A549 treated with DMSO at 1 μM for 4 hours (cell line): ENCODE measurements around the gene RAB1B. TPM values are rescaled to one million over a fixed set of nuclear protein-coding genes. Genes with fewer than 3 reads are reported as not detected.

ENCODE experiments used
- total RNA-seq: library from RNA; stranded (reverse); fragments of 200-300 nt; extraction: Qiagen RNA extraction; gene quantifications from 5 replicates; pipeline ENCODE4 v1.2.3, GENCODE V29; 2022; ENCODE audit warnings: low read depth

The RAB1B gene
- 132 to 155 TPM (median 139 TPM) in 5 replicates for total RNA-seq

DNA sequence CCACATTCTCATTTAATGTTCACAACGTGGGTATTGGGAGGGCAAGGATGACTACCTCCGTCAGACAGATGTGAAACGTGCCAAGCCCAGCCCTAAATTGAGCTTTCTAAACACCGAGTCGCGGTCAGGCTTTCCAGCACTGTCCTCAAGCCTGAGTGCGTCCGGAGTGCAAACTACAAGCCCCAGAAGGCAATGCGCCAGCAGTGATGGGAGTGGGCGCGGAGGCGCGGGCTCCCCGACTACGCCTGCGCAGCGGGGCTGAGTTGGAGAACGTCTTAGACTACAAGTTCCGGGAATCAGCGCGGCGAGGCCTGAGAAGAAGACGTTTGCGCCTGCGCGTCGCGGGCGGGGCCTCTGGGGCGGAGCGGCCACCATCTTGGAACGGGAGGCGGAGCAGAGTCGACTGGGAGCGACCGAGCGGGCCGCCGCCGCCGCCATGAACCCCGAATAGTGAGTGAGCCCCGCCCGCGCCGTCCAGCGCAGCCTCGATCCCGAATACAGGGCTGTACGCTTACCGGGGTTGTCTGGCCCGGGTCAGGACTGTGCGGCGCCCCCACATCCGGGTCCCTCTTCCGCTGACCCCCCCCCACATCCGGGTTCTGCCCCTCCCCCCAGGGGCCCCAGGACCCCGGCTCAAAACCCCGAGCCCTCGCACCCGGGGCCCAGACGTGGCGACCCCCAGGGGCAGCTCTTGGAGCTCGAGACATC, at the start of gene RAB1B:
TSS of gene RAB1B (plus strand) at position 396 of the 708 bp plus-strand sequence. CDS start at position 437, 41 bp downstream.

DNA sequence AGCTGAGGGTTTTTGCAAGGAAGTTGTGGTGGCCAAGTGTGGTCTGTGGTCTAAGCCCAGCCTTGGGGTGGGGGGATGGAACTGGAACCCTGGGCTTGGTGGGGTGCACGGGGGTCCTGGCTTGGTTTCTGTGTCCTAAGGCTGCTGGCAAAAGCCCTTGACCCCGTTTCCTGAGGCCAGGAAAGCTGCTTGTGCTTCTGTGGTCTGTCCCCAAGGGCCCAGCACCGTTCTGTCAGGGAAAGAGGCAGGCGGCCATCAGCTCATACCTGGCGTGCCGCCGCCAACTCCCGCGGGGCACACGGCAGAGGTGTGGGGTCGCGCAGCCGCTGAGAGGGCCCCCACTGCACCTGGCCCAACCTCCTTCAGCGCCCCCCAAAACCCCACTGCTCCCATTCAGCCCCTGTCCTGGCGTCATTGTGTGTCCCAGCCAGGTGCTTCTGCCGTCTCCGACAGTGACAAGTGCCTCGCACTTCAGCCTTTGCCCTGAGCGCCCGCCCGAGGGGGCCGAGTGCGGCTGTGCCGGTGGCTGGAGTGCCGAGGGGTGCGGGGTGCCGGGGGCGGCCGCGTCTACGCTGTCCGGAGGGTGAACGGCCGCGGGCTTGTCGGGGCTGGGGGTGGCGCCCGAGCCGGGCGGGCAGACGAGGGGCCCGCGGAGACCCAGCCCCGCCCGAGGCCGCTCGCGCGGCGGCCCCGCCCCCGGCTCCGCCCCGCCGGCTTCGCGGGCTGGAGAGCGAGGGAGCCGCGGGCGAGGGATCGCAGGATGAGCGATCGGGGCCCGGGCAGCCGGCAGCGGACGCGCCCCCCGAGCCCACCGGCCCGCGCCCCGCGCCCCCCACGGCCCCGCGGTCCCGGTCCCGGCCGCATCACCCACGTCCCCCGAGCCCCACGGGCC, 9.3 kb downstream of the RAB1B start, which contains the start of gene CNIH2:
TSS of gene CNIH2 (plus strand) at position 705 of the 892 bp plus-strand sequence. CDS start 282 bp downstream, outside the sequence.

DNA sequence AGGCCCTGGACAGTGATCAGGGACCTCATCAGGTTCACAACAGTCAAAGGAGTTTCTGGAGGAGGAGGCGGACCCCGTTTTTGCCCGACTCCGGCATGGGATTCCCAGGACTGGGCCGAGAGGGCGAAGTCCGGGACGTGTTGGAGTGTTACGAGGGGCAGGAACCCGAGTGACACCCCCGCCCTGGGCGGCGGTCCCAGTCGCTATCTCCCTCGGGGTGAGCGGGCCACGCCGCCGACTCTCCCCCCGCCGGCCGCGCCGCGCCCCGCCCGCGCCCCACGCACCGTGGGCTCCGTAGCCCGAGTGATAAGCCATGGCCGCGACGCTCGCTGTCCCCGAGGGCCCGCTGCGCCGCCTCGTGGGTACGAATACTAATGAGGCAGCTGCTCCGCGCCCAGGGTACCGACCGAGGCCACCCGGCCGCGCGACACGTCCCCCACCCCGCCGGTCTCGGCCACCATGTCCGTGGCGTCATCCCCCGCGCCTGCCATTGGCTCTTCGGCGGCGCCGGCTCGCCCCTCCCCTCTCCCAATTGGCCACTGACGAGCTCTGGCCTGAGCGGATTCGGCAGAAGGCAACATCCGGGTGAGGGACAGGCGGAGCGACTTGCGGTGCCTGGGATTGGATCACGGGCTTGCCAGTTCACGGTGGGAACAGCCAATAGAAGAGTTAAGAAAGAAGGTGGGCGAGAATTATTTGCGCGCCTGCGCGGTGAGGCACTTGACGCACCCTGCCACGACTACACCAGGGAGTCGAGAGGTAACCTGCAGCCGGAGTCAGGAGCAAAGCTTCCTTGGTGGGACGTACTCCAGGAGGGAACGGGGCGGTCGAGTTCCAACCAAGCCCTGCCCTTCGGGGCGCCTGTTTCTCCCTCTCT, 20.5 kb downstream of the RAB1B start, which contains the start of gene YIF1A:
TSS of gene YIF1A (minus strand) at position 473 of the 877 bp plus-strand sequence. CDS start at position 315, 158 bp downstream.

DNA sequence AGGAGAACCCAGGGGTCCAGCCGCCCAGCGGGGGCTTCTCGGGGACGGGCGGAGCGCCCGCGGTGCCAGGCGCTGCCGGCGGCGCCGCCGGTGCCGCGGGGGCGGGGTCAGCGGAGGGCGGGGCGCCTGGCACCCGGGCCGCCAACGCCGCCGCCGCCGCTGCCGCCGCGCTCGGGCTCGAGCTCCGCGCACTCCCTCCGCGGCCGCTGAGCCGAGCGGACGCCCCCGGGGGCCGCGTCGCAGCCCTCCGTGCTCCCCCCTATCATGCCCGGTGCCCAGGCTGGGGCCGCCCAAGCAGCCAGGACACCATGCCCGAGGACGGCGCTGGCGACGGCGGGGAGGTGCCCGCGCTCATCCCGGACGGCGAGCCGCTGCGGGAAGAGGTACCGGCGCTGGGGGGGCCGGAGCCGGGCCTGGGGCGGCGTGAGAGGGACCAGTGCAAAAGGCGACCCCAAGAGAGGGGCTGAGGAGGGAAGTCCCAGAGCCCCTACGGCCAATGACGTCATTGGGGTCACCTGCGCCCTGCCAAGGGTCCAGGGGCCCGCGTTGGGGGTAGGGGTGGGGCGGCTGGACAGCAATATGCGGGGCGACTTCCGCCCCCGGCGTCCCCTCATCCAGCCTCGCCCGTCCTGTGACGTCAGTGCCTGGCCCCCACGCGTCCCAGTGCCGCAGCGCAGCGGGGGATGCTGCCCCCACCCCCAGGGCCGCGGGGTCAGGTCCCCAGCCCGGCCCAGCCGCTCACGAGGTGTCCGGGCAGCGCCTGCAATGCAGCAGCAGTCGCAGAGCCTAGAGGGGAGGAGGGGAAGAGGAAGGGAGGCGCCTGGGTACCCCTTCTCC, 23.5 kb downstream of the RAB1B start, which contains the start of gene TMEM151A:
TSS of gene TMEM151A (plus strand) at position 189 of the 837 bp plus-strand sequence. CDS start at position 309, 120 bp downstream.

DNA sequence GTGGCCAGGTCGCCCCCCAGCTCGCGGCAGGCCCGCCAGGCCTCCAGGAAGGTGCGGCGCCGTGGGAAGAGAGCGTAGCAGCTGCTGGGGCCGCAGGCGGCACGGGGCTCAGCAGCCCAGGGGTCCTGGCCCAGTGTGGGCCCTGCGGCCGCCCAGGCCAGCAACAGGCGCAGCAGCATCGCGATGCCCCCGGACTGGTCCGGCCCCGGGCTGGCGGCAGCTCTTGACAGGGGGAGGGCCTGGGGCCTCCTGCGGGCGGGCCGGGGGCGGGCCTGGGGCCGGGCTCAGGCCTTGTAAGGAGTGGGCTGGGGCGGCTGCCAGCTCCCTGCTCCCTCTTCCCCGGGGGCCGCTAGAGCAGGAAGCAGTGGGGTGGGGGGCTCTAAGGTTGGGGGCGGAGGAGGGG, 48.4 kb downstream of the RAB1B start, which contains the start of gene CD248:
TSS of gene CD248 (minus strand) at position 196 of the 403 bp plus-strand sequence. CDS start at position 179, 17 bp downstream.

Other genes with a start within 250 kb of the RAB1B start
- 0.53 to 2.1 TPM (median 1.5 TPM) in 5 replicates for gene CATSPER1, start 242.2 kb upstream of the RAB1B start, total RNA-seq
- gene GAL3ST3, start 219.5 kb upstream of the RAB1B start, total RNA-seq: not detected in 5 replicates
- 168 to 185 TPM (median 175 TPM) in 5 replicates for gene SF3B2, start 216.3 kb upstream of the RAB1B start, total RNA-seq
- 49.5 to 72.3 TPM (median 60.7 TPM) in 5 replicates for gene PACS1, start 198.4 kb upstream of the RAB1B start, total RNA-seq
- gene KLC2, start 10.9 kb upstream of the RAB1B start, total RNA-seq: 34.8 to 48.3 TPM (median 43.1 TPM) in 5 replicates
- gene CNIH2, start 9.5 kb downstream of the RAB1B start, total RNA-seq: 1.1 to 2.6 TPM (median 2.2 TPM) in 5 replicates
- gene YIF1A, start 20.5 kb downstream of the RAB1B start, total RNA-seq: 100 to 122 TPM (median 111 TPM) in 5 replicates
- gene TMEM151A, start 23.3 kb downstream of the RAB1B start, total RNA-seq: 2.0 to 3.5 TPM (median 3.2 TPM) in 5 replicates
- gene CD248, start 48.4 kb downstream of the RAB1B start, total RNA-seq: not detected in 5 replicates
- gene RIN1, start 67.8 kb downstream of the RAB1B start, total RNA-seq: 33.9 to 45.2 TPM (median 38.2 TPM) in 5 replicates
- 81.4 to 99.0 TPM (median 87.3 TPM) in 5 replicates for gene BRMS1, start 76.5 kb downstream of the RAB1B start, total RNA-seq
- 14.6 to 19.9 TPM (median 18.2 TPM) in 5 replicates for gene B4GAT1, start 79.0 kb downstream of the RAB1B start, total RNA-seq
- 3.4 to 5.7 TPM (median 4.1 TPM) in 5 replicates for gene SLC29A2, start 103.1 kb downstream of the RAB1B start, total RNA-seq
- not detected in 5 replicates for gene NPAS4, start 152.4 kb downstream of the RAB1B start, total RNA-seq
- gene MRPL11, start 170.2 kb downstream of the RAB1B start, total RNA-seq: 87.4 to 117 TPM (median 111 TPM) in 5 replicates
- 5.0 to 6.4 TPM (median 5.0 TPM) in 5 replicates for gene PELI3, start 198.3 kb downstream of the RAB1B start, total RNA-seq
- 54.9 to 77.2 TPM (median 56.6 TPM) in 5 replicates for gene DPP3, start 211.8 kb downstream of the RAB1B start, total RNA-seq
- 8.7 to 11.2 TPM (median 10.4 TPM) in 5 replicates for gene BBS1, start 242.0 kb downstream of the RAB1B start, total RNA-seq